NCI-H460 (cell line): ENCODE results near the gene DTNA. TPM values are rescaled to one million over a fixed set of nuclear protein-coding genes. Genes with fewer than 3 reads are reported as not detected.

ENCODE experiments used
- DNase-seq: peaks from one replicate; pipeline ENCODE4 v3.0.0-alpha.2; 2016; ENCODE audit warnings: low read depth; ENCODE audit errors: extremely low read depth
- total RNA-seq: library from RNA; depleted of rRNA; stranded (reverse); fragments of >200 nt; shearing (Covaris generic); gene quantifications from 2 replicates; pipeline ENCODE4 v1.2.3, GENCODE V29; 2014

DTNA gene
- total RNA-seq, 1 experiment from 2014 or later, result 6.3 TPM

GRCh38 chr18:34764451-34764850 is 54.4 kb downstream of the DTNA start:
- DNase-seq, result no peak

- DNase-seq, result no peak
Measured at GRCh38 chr18:34767601-34768027, 57.5 kb downstream of the DTNA start.

GRCh38 chr18:34771958-34772357 is 61.9 kb downstream of the DTNA start:
- no peak for DNase-seq

GRCh38 chr18:34772887-34773286 is 62.8 kb downstream of the DTNA start:
- DNase-seq, result no peak

GRCh38 chr18:34773378-34773777 is 63.3 kb downstream of the DTNA start:
- DNase-seq, result no peak

GRCh38 chr18:34773961-34774766 is 64.1 kb downstream of the DTNA start:
- DNase-seq, result no peak

GRCh38 chr18:34775461-34775860 is 65.4 kb downstream of the DTNA start:
- no peak for DNase-seq

- no peak for DNase-seq
Measured at GRCh38 chr18:34779112-34779511, 69.0 kb downstream of the DTNA start.

- DNase-seq, result no peak
Measured at GRCh38 chr18:34780856-34781255, 70.8 kb downstream of the DTNA start.

- no peak for DNase-seq
Measured at GRCh38 chr18:34783501-34783900, 73.4 kb downstream of the DTNA start.

GRCh38 chr18:34786162-34786741 is 76.2 kb downstream of the DTNA start:
- DNase-seq, result no peak

- DNase-seq, result peak; percentile 52
Measured at GRCh38 chr18:34787931-34788532, 77.9 kb downstream of the DTNA start.

- no peak for DNase-seq
Measured at GRCh38 chr18:34789768-34790344, 79.8 kb downstream of the DTNA start.

- DNase-seq, result no peak
Measured at GRCh38 chr18:34794348-34794747, 84.2 kb downstream of the DTNA start.

GRCh38 chr18:34795070-34795732 is 85.1 kb downstream of the DTNA start:
- no peak for DNase-seq

- no peak for DNase-seq
Measured at GRCh38 chr18:34796035-34796657, 86.0 kb downstream of the DTNA start.

- no peak for DNase-seq
Measured at GRCh38 chr18:34799291-34799690, 89.2 kb downstream of the DTNA start.

GRCh38 chr18:34800381-34800780 is 90.3 kb downstream of the DTNA start:
- DNase-seq, result no peak

GRCh38 chr18:34801774-34802173 is 91.7 kb downstream of the DTNA start:
- no peak for DNase-seq

- no peak for DNase-seq
Measured at GRCh38 chr18:34802959-34803358, 92.9 kb downstream of the DTNA start.
